Activated CD4-positive, alpha-beta T cell treated with anti-CD3 and anti-CD28 coated beads for 48 hours (primary cell): ENCODE results near the gene C4orf17.

Source experiments
- DNase-seq: peaks from one replicate; pipeline ENCODE4 v3.0.0-alpha.2; 2020

C4orf17 gene

GRCh38 chr4:99537674-99538073 lies 26.9 kb downstream of the C4orf17 start:
- DNase-seq, result no peak

- no peak for DNase-seq
Observed at GRCh38 chr4:99540277-99540939, 29.6 kb downstream of the C4orf17 start.

GRCh38 chr4:99552872-99553271 lies 42.1 kb downstream of the C4orf17 start:
- no peak for DNase-seq

- DNase-seq, result peak; percentile 97
Observed at GRCh38 chr4:99563310-99564186, 52.7 kb downstream of the C4orf17 start, which contains the start of gene TRMT10A. TRMT10A (minus strand) TSS chr4:99564039; CDS start chr4:99559338, 4,701 bp downstream.

- DNase-seq, result no peak
Observed at GRCh38 chr4:99564921-99565320, 54.1 kb downstream of the C4orf17 start.

GRCh38 chr4:99571883-99572282 lies 61.1 kb downstream of the C4orf17 start:
- no peak for DNase-seq

GRCh38 chr4:99572527-99573240 lies 61.9 kb downstream of the C4orf17 start:
- DNase-seq, result no peak

GRCh38 chr4:99573735-99574368 lies 63.0 kb downstream of the C4orf17 start:
- no peak for DNase-seq

- no peak for DNase-seq
Observed at GRCh38 chr4:99574530-99575324, 63.9 kb downstream of the C4orf17 start, which contains the start of gene MTTP. MTTP (plus strand) TSS chr4:99574824; CDS start chr4:99574910, 86 bp downstream.

GRCh38 chr4:99578714-99579113 lies 67.9 kb downstream of the C4orf17 start:
- no peak for DNase-seq

GRCh38 chr4:99585516-99585915 lies 74.7 kb downstream of the C4orf17 start:
- DNase-seq, result no peak

- DNase-seq, result no peak
Observed at GRCh38 chr4:99586322-99586721, 75.5 kb downstream of the C4orf17 start.

- DNase-seq, result no peak
Observed at GRCh38 chr4:99586797-99587196, 76.0 kb downstream of the C4orf17 start.

GRCh38 chr4:99587309-99587708 lies 76.5 kb downstream of the C4orf17 start:
- DNase-seq, result no peak

GRCh38 chr4:99587803-99588202 lies 77.0 kb downstream of the C4orf17 start:
- DNase-seq, result no peak

- no peak for DNase-seq
Observed at GRCh38 chr4:99591757-99592156, 80.9 kb downstream of the C4orf17 start.
